Liver (tissue), 3 donors: Measurements from ENCODE around the gene INTS3.

Source experiments
- ATF3 ChIP-seq: IDR thresholded peaks from 2 replicates; pipeline ENCODE4 v1.6.1; 2016; ENCODE audit warnings: antibody characterized with exemption
- CTCF ChIP-seq: fragments of 150-350 bp; IDR thresholded peaks from 2 replicates; pipeline ENCODE4 v1.5.1; 2017; ENCODE audit warnings: improper control_type of control experiment, low read depth, low read length; ENCODE audit not compliant: missing input control
- EGR1 ChIP-seq, 2 donors: IDR thresholded peaks; 2 replicates each; pipeline ENCODE4 v1.6.1; 2016 to 2018; ENCODE audit warnings: antibody characterized with exemption in 2 of 2, low read depth in 2 of 2
- GABPA ChIP-seq, 2 donors: IDR thresholded peaks in 1 of 2; conservative IDR thresholded peaks in 1 of 2; 2 replicates each; pipeline ENCODE4 v1.6.1; 2016; ENCODE audit warnings: antibody characterized with exemption in 2 of 2, mild to moderate bottlenecking in 1 of 2, moderate library complexity in 1 of 2
- MAX ChIP-seq: IDR thresholded peaks from 2 replicates; pipeline ENCODE4 v1.6.1; 2016; ENCODE audit warnings: antibody characterized with exemption
- NR2F2 ChIP-seq: IDR thresholded peaks from 2 replicates; pipeline ENCODE4 v1.6.1; 2016; ENCODE audit warnings: antibody characterized with exemption
- RAD21 ChIP-seq, 2 donors: IDR thresholded peaks; 2 replicates each; pipeline ENCODE4 v1.6.1; 2016; ENCODE audit warnings: antibody characterized with exemption in 2 of 2, mild to moderate bottlenecking in 2 of 2
- REST ChIP-seq: IDR thresholded peaks from 2 replicates; pipeline ENCODE4 v1.6.1; 2016; ENCODE audit warnings: antibody characterized with exemption, mild to moderate bottlenecking
- SP1 ChIP-seq: IDR thresholded peaks from 2 replicates; pipeline ENCODE4 v1.6.1; 2018; ENCODE audit warnings: antibody characterized with exemption, mild to moderate bottlenecking
- TAF1 ChIP-seq: conservative IDR thresholded peaks from 2 replicates; pipeline ENCODE4 v1.6.1; 2016; ENCODE audit warnings: antibody characterized with exemption, mild to moderate bottlenecking
- YY1 ChIP-seq: IDR thresholded peaks from 2 replicates; pipeline ENCODE4 v1.6.1; 2016; ENCODE audit warnings: antibody characterized with exemption, mild to moderate bottlenecking
- ZBTB33 ChIP-seq: IDR thresholded peaks from 2 replicates; pipeline ENCODE4 v1.6.1; 2016; ENCODE audit warnings: antibody characterized with exemption
- donor health status: healthy.
- donor health status: healthy.

GRCh38 chr1:153685544-153686340 is 42.1 kb upstream of the INTS3 start:
- TF ChIP-seq NR2F2, result no peak
- no peak for TF ChIP-seq ATF3
- no peak for TF ChIP-seq CTCF
- no peak for TF ChIP-seq TAF1
- no peak for TF ChIP-seq RAD21 (IDR thresholded peaks at IDR 0.05)
- no peak for TF ChIP-seq SP1
- TF ChIP-seq YY1, result no peak
- TF ChIP-seq MAX, result no peak
- TF ChIP-seq GABPA (IDR thresholded peaks at IDR 0.05 in 1 of 2, conservative IDR thresholded peaks at IDR 0.05 in 1 of 2), result no peak
- no peak for TF ChIP-seq ZBTB33
- TF ChIP-seq REST, result no peak
- TF ChIP-seq EGR1 (IDR thresholded peaks at IDR 0.05; ENCODE audit: low read depth in 2 of 2), result no peak
